AG10803 (cell line): ENCODE results near the gene NFS1.
A peak's percentile ranks its signal among the peaks of the same experiment; 100 is the strongest.

Experiments used
- DNase-seq: peaks from one replicate; pipeline ENCODE4 v3.0.0; 2010; ENCODE audit warnings: low read depth
- H3K4me3 ChIP-seq: 2 replicates; pipeline ENCODE4 v1.5.1; 2011; ENCODE audit warnings: mild to moderate bottlenecking, low read length, control low read depth
- CTCF ChIP-seq: conservative IDR thresholded peaks from 2 replicates; pipeline ENCODE4 v1.5.1; 2011; ENCODE audit warnings: mild to moderate bottlenecking, low read length, control low read depth, inconsistent platforms

Gene NFS1

GRCh38 chr20:35669681-35670080 is 29.5 kb downstream of the NFS1 start:
- DNase-seq = no peak
- no peak overlapping the region for H3K4me3 ChIP-seq
- no peak for TF ChIP-seq CTCF

DNA sequence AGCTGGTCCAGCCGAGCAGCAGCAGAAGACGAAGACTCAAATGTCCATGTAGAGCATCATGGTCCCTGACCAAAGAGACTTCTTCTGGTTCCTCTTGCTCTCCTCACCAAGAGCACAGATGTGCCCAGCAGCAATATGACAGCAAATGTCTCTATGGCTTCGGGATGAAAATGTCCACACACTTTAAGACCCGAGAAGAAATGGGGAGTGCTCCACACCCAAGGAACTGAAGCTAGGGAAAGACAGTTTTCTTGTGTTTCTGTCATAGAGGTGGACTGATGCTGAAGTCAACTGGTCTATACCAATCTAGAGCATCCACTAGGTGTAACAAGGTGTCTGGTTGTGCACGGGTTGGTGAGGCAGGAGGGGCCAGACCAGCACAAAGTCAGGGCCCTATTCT is 29.9 kb downstream of the NFS1 start:
- no peak for DNase-seq
- no peak for TF ChIP-seq CTCF
- H3K4me3 ChIP-seq = no peak overlapping the region

DNA sequence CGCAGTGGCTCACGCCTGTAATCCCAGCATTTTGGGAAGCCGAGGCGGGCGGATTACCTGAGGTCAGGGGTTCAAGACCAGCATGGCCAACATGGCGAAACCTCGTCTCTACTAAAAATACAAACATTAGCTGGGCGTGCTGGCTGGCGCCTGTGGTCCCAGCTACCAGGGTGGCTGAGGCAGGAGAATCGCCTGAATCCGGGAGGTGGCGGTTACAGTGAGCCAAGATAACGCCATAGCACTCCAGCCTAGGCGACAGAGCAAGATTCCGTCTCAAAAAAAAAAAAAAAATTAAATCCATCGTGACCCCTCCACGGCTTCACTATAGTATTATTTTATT is 33.2 kb downstream of the NFS1 start:
- TF ChIP-seq CTCF = no peak
- DNase-seq = no peak
- no peak overlapping the region for H3K4me3 ChIP-seq

GRCh38 chr20:35664466-35665206 is 34.5 kb downstream of the NFS1 start, which contains the start of the genes CPNE1 and RBM12:
CPNE1 (minus strand) TSS chr20:35664900; CDS start chr20:35632923, 31,977 bp downstream.
RBM12 (minus strand) TSS chr20:35664900; CDS start chr20:35655322, 9,578 bp downstream.
- H3K4me3 ChIP-seq = peak within 1 kb of the TSS; percentile 97
- DNase-seq = peak; percentile 91
- TF ChIP-seq CTCF = no peak

- peak; percentile 6 for DNase-seq
- peak overlapping the region; percentile 97 for H3K4me3 ChIP-seq
- TF ChIP-seq CTCF = no peak
These were observed 35.4 kb downstream of the NFS1 start for GRCh38 chr20:35663516-35664465.

DNA sequence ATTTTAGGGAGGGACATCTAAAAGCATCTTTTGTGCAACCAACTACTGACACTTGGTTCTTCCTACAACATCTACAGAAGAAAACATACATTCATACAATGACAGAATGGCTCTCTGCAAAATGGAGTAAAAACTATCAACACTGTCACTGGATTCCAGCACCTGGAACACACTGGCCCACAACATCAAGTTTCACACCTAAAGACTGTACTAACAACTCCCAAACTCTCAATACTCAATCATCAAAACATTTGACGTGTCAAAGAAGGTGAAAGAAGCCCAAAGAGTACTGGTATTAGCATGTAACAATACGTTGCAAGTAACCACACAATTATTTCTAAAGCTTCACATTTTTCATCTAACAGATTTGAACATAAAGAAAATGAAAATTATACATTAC is 36.6 kb downstream of the NFS1 start:
- DNase-seq = no peak
- peak overlapping the region; percentile 97 for H3K4me3 ChIP-seq
- TF ChIP-seq CTCF = no peak
